MCF 10A (cell line): ENCODE measurements around the gene APRT. TPM values are rescaled to one million over a fixed set of nuclear protein-coding genes. Genes with fewer than 3 reads are reported as not detected.

Experiments
- BruUV-seq: library from RNA; stranded (reverse); fragments of 400-500 nt; replicated peaks from 2 replicates; lab custom pipeline; 2021; lab: Mats Ljungman, UMichigan
- CTCF ChIA-PET: fragments of 300-600 bp; sonication (Branson Sonifier 250); formaldehyde crosslinking; extraction: SDS; loops from one replicate; lab custom pipeline; 2021; ENCODE audit warnings: antibody characterized with exemption, inconsistent platforms; lab: Yijun Ruan, JAX
- POLR2A ChIA-PET: fragments of 300-600, 350-650 bp; sonication (Branson Sonifier 250); formaldehyde crosslinking; extraction: SDS; loops from one replicate; lab custom pipeline; 2020; ENCODE audit warnings: antibody characterized with exemption, inconsistent platforms; lab: Yijun Ruan, JAX
- DNase-seq: peaks from one replicate; pipeline ENCODE4 v3.0.0-alpha.2; 2018; ENCODE audit not compliant: unreplicated experiment
- H3K27ac Mint-ChIP-seq: one replicate; pipeline ENCODE4 v1.8.0; 2022; ENCODE audit warnings: mild to moderate bottlenecking, low read depth, mixed read lengths; ENCODE audit not compliant: unreplicated experiment
- H3K27me3 Mint-ChIP-seq: one replicate; pipeline ENCODE4 v1.8.0; 2022; ENCODE audit warnings: mixed read lengths; ENCODE audit not compliant: insufficient read depth, unreplicated experiment
- H3K36me3 Mint-ChIP-seq: one replicate; pipeline ENCODE4 v1.8.0; 2022; ENCODE audit warnings: mild to moderate bottlenecking, moderate library complexity, mixed read lengths; ENCODE audit not compliant: insufficient read depth, unreplicated experiment
- H3K4me1 Mint-ChIP-seq: one replicate; pipeline ENCODE4 v1.8.0; 2022; ENCODE audit warnings: mixed read lengths; ENCODE audit not compliant: insufficient read depth, unreplicated experiment
- H3K4me3 Mint-ChIP-seq: one replicate; pipeline ENCODE4 v1.8.0; 2022; ENCODE audit warnings: mild to moderate bottlenecking, moderate library complexity, mixed read lengths; ENCODE audit not compliant: unreplicated experiment
- H3K9me3 Mint-ChIP-seq: one replicate; pipeline ENCODE4 v1.8.0; 2022; ENCODE audit warnings: mixed read lengths; ENCODE audit not compliant: unreplicated experiment
- intact Hi-C: fragments of 100-400 bp; cut with micrococcal nuclease; formaldehyde crosslinking; loops from 2 replicates; pipeline ENCODE4 v1.14.1; 2022
- total RNA-seq: library from RNA; stranded (reverse); gene quantifications from 2 replicates; pipeline ENCODE4 v1.2.3, GENCODE V29; 2022
- TF ChIP-seq, protein P1 (sequence below): fragments of 200-600 bp; IDR thresholded peaks from one replicate; pipeline ENCODE4 v1.8.0; 2022; ENCODE audit warnings: antibody characterized with exemption, mild to moderate bottlenecking; ENCODE audit not compliant: unreplicated experiment

Gene APRT
- total RNA-seq, 1 experiment from 2014 or later = 248 TPM

DNA sequence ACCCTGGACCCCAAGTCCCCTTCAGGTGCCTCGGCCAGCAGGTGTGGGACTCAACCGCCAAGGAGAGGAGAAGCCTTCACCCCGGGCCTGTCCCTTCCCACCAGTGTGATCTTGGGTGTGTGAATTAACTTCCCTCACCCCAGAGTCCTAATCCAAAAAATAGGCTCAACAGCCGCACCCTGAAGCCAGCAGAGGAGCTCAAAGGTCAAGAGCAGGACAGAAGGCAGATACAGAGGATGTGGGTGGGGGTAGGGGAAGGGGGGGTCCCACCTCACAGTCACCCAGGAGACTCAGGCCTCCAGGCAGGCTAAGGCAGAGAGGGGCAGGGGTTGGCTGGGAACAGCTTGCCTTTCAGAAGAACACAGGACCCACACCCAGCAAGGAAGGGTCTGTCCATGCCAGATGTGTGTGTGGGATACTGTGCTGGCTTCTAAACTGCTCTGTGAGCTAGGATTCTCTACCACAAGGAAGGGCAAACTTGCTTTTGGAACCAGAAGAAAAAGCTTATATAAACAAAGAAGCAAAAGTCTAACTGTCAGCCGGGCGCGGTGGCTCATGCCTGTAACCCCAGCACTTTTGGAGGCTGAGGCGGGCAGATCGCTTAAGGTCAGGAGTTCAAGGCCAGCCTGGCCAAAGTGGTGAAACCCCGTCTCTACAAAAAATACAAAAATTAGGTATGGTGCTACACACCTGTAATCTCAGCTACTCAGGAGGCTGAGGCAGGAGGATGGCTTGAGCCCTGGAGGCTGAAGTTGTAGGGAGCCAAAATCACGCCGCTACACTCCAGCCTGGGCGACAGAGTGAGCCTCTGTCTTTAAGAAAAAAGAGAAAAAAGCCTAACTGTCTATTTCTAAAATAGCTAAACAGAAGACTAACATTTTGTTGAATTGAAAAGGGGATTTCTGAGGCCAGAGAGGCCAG, 31.3 kb downstream of the APRT start:
- ChIA-PET CTCF (interaction anchor here (0.6 to 6.0 kb wide), 10 partner anchors 9 to 78 kb away, joined by 3 to 61 read pairs (median 4); no protein-coding TSS in a partner anchor), POLR2A (interaction anchor here (0.8 to 5.3 kb wide), 4 partner anchors 9 to 437 kb away, joined by 3 to 57 read pairs (median 4); partner anchors contain the start of gene ZNF778)
- TF ChIP-seq, protein P1, sequence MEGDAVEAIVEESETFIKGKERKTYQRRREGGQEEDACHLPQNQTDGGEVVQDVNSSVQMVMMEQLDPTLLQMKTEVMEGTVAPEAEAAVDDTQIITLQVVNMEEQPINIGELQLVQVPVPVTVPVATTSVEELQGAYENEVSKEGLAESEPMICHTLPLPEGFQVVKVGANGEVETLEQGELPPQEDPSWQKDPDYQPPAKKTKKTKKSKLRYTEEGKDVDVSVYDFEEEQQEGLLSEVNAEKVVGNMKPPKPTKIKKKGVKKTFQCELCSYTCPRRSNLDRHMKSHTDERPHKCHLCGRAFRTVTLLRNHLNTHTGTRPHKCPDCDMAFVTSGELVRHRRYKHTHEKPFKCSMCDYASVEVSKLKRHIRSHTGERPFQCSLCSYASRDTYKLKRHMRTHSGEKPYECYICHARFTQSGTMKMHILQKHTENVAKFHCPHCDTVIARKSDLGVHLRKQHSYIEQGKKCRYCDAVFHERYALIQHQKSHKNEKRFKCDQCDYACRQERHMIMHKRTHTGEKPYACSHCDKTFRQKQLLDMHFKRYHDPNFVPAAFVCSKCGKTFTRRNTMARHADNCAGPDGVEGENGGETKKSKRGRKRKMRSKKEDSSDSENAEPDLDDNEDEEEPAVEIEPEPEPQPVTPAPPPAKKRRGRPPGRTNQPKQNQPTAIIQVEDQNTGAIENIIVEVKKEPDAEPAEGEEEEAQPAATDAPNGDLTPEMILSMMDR = no peak
- Mint-ChIP-seq H3K4me1 (peaks cover 30% of the 10 kb centered on the region), H3K27ac (no peak overlapping the region), H3K27me3 (no peaks in the 10 kb centered on the region), H3K9me3 (no peaks in the 10 kb centered on the region), H3K36me3 (peaks cover 11% of the 10 kb centered on the region), H3K4me3 (no peak overlapping the region)
- DNase-seq = no peak
- intact Hi-C loops = no loop called here
- no TSS peak for BruUV-seq

DNA sequence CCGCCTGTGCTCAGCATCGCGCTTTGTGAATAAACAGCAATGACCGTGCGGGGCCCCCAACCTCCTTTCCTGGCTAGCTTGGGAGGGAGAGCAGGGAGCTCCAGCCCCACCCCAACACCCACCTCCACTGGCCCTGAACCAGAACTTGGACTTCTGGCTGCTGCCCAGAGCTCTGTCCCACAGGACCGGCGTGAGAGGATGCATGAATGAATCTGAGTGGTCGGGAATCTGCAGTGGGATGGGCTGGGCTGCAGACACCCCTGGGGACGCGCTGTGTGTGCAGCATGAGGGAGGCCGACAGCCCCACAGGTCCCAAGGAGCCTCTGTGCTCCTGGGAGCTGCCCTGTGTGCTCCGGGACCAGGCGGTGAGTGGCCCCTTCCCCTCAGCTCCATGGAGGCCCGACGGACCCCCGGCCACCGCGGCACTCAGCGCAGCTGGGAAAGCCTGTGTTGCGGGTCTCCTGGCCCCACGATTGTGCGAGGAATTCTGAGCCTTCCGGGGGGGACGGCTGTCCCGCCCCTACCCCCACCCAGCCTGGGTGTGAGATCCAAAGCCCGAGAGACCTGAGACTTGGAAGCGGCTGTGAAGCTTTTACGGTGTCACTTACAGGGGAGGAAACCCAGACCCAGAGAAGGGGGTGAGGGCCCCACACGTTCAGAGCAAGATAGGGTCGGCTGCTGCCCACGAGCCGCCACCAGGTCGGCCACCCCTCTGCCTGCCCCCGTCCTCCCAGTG, 32.2 kb downstream of the APRT start:
- intact Hi-C loops = no loop called here
- ChIA-PET POLR2A (interaction anchor here (5.3 kb wide), 1 partner anchor 8 kb away, joined by 57 read pairs; no protein-coding TSS in a partner anchor), CTCF (interaction anchor here (1.1 to 6.0 kb wide), 5 partner anchors 8 to 44 kb away, joined by 3 to 61 read pairs (median 6); no protein-coding TSS in a partner anchor)
- Mint-ChIP-seq H3K4me1 (peaks cover 30% of the 10 kb centered on the region), H3K36me3 (peaks cover 11% of the 10 kb centered on the region), H3K9me3 (no peaks in the 10 kb centered on the region), H3K4me3 (no peak overlapping the region), H3K27me3 (no peaks in the 10 kb centered on the region), H3K27ac (no peak overlapping the region)
- BruUV-seq = no TSS peak
- DNase-seq = no peak
- TF ChIP-seq, protein P1 = no peak

DNA sequence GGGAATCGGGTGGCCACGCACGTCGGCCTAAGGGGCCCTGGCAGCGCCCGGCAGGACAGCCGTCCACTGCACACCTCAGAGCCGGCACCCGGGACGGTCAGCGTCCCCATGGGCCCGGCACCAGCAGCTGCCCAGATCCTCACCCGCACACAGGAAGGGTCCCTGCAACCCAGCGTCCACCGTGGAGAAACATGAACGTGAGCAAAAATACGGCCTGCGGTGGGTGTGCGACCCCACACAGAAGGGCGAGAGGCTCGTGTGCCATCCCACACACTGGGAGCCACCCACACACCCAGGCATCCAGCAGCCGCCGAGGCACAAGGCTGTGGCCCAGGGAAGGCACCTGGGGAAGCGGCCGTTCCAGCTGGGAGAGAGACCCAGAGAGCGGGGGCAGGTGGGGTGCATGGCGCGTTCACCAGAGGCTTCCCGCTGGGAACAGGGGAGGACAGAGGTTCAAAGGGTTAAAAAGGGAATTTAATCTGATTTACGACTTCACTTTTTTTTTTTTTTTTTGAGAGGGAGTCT, 33.1 kb downstream of the APRT start:
- Mint-ChIP-seq H3K27ac (no peak overlapping the region), H3K9me3 (no peaks in the 10 kb centered on the region), H3K36me3 (peaks cover 11% of the 10 kb centered on the region), H3K4me1 (peaks cover 30% of the 10 kb centered on the region), H3K4me3 (no peak overlapping the region), H3K27me3 (no peaks in the 10 kb centered on the region)
- ChIA-PET CTCF (interaction anchor here (0.7 to 6.0 kb wide), 4 partner anchors 24 to 60 kb away, joined by 4 to 61 read pairs (median 5); no protein-coding TSS in a partner anchor), POLR2A (no interaction called here)
- no TSS peak for BruUV-seq
- TF ChIP-seq, protein P1 = no peak
- DNase-seq = no peak
- intact Hi-C loops = no loop called here
